OCI-LY7 (cell line): ENCODE measurements around the gene HPF1. TPM values are rescaled to one million over a fixed set of nuclear protein-coding genes. Genes with fewer than 3 reads are reported as not detected.

Source experiments
- BruUV-seq: library from RNA; stranded (reverse); fragments of 400-500 nt; replicated peaks from 2 replicates; lab custom pipeline; 2021; lab: Mats Ljungman, UMichigan
- CTCF ChIA-PET: fragments of 300-600 bp; sonication (Branson Sonifier 250); formaldehyde crosslinking; loops from one replicate; lab custom pipeline; 2022; ENCODE audit warnings: antibody characterized with exemption; ENCODE audit not compliant: unreplicated experiment; lab: Charles Lee
- POLR2A ChIA-PET: fragments of 300-600 bp; sonication (Branson Sonifier 250); formaldehyde crosslinking; loops from one replicate; lab custom pipeline; 2022; ENCODE audit warnings: antibody characterized with exemption; lab: Charles Lee
- DNase-seq: peaks from one replicate; pipeline ENCODE4 v3.0.0-alpha.2; 2015; ENCODE audit warnings: low spot score
- H2AFZ ChIP-seq: fragments of 200-600 bp; sonication (generic), shearing (Covaris generic); 2 replicates; pipeline ENCODE4 v1.6.1; 2014; ENCODE audit warnings: mild to moderate bottlenecking, antibody characterized with exemption, low read length, moderate library complexity
- H3K27ac ChIP-seq: fragments of 200-600 bp; sonication (generic); 2 replicates; pipeline ENCODE4 v1.5.1; 2014; ENCODE audit warnings: mixed run types, low read depth, mild to moderate bottlenecking, moderate library complexity, low read length, inconsistent platforms; ENCODE audit not compliant: poor library complexity, severe bottlenecking
- H3K36me3 ChIP-seq: fragments of 200-600 bp; sonication (generic); 2 replicates; pipeline ENCODE4 v1.6.1; 2014; ENCODE audit warnings: mild to moderate bottlenecking, antibody characterized with exemption, low read length, moderate library complexity, mixed read lengths; ENCODE audit not compliant: insufficient read depth
- H3K4me1 ChIP-seq: fragments of 200-600 bp; sonication (generic); 2 replicates; pipeline ENCODE4 v1.5.1; 2014; ENCODE audit warnings: mild to moderate bottlenecking, low read length; ENCODE audit not compliant: insufficient read depth, poor library complexity, severe bottlenecking
- H3K4me2 ChIP-seq: fragments of 200-600 bp; sonication (generic); 2 replicates; pipeline ENCODE4 v1.6.1; 2014; ENCODE audit warnings: mild to moderate bottlenecking, low read length
- H3K4me3 ChIP-seq: fragments of 200-600 bp; sonication (generic); 2 replicates; pipeline ENCODE4 v1.5.1; 2014; ENCODE audit warnings: mild to moderate bottlenecking, low read depth, low read length; ENCODE audit not compliant: poor library complexity, severe bottlenecking
- H3K79me2 ChIP-seq: fragments of 200-600 bp; sonication (generic); 2 replicates; pipeline ENCODE4 v1.6.1; 2016; ENCODE audit warnings: low read depth, mild to moderate bottlenecking, low read length, moderate library complexity, mixed read lengths; ENCODE audit not compliant: insufficient read depth
- H3K9me2 ChIP-seq: fragments of 200-600 bp; sonication (generic); 2 replicates; pipeline ENCODE4 v1.6.1; 2016; ENCODE audit warnings: mild to moderate bottlenecking, low read length, mixed read lengths; ENCODE audit not compliant: insufficient read depth
- H3K9me3 ChIP-seq: fragments of 200-600 bp; sonication (generic); 2 replicates; pipeline ENCODE4 v1.6.1; 2014; ENCODE audit warnings: mild to moderate bottlenecking, mixed run types, low read length, mixed read lengths
- H4K20me1 ChIP-seq: fragments of 200-600 bp; sonication (generic); 2 replicates; pipeline ENCODE4 v1.6.1; 2014; ENCODE audit warnings: mild to moderate bottlenecking, antibody characterized with exemption, low read length, moderate library complexity, mixed read lengths; ENCODE audit not compliant: insufficient read depth
- CTCF ChIP-seq: fragments of 200-600 bp; sonication (generic); conservative IDR thresholded peaks from 2 replicates; pipeline ENCODE4 v1.5.1; 2014; ENCODE audit warnings: mild to moderate bottlenecking, antibody characterized with exemption, low read length, moderate library complexity, mixed read lengths
- EZH2phosphoT487 ChIP-seq: fragments of 200-600 bp; sonication (generic); IDR thresholded peaks from 2 replicates; pipeline ENCODE4 v1.6.1; 2018; ENCODE audit warnings: low read depth, borderline replicate concordance, mild to moderate bottlenecking, mixed run types, antibody characterized with exemption, low read length, moderate library complexity, mixed read lengths
- intact Hi-C: fragments of 100-400 bp; cut with micrococcal nuclease; formaldehyde crosslinking; loops from one replicate; pipeline ENCODE4 v1.10.0; 2022; ENCODE audit not compliant: unreplicated experiment
- total RNA-seq, 2 experiments: library from RNA; depleted of rRNA in 1 of 2; stranded (reverse); fragments of >200 nt in 1 of 2; shearing (Covaris generic) in 1 of 2; gene quantifications; 2 replicates each; pipeline ENCODE4 v1.2.3, GENCODE V29; 2014 to 2022

Gene HPF1
- total RNA-seq, 2 experiments from 2014 or later: 11.8 to 29.5 TPM

GRCh38 chr4:169795585-169795984, 37.8 kb upstream of the HPF1 start:
- intact Hi-C loops: no loop called here
- Histone ChIP-seq H2AFZ (no peak overlapping the region), H4K20me1 (no peaks in the 10 kb centered on the region), H3K4me2 (no peak overlapping the region), H3K27ac (no peak overlapping the region), H3K9me3 (no peaks in the 10 kb centered on the region), H3K36me3 (no peaks in the 10 kb centered on the region), H3K4me1 (no peaks in the 10 kb centered on the region), H3K4me3 (no peak overlapping the region), H3K9me2 (no peaks in the 10 kb centered on the region), H3K79me2 (no peaks in the 10 kb centered on the region)
- ChIA-PET POLR2A (no interaction called here), CTCF (no interaction called here)
- BruUV-seq: no TSS peak
- TF ChIP-seq EZH2phosphoT487: no peak
- no peak for TF ChIP-seq CTCF
- no peak for DNase-seq

DNA sequence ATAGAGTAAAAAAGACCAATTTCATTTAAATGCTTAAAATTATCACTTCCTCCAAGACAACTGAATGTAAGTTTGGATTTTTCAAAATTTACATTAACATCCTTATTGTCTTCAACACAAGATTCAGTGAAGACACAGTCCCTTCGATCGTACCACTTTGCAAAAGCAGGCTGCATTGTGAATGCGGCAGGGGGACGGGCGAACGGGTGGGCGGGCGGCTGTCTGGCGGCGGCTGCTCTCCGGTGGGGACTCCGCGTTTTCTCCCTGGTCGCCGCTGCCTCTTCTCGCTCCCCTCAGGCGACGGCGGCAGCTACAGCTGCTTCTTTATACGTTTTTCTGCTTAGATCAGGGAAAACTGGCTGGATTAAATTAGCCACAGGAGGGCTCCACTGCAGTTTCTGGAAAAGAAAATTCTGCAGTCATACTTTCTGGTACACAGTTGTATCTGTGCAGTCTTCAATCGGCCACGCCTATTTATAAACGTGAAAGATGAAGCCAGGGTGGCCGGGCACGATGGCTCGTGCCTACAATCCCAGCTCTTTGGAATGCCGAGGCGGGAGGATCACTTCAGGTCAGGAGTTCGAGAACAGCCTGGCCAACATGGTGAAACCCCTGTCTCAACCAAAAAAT, 33.9 kb upstream of the HPF1 start:
- Histone ChIP-seq H3K27ac (no peak overlapping the region), H3K9me3 (no peaks in the 10 kb centered on the region), H4K20me1 (no peaks in the 10 kb centered on the region), H2AFZ (no peak overlapping the region), H3K36me3 (no peaks in the 10 kb centered on the region), H3K4me3 (no peak overlapping the region), H3K9me2 (no peaks in the 10 kb centered on the region), H3K79me2 (no peaks in the 10 kb centered on the region), H3K4me1 (no peaks in the 10 kb centered on the region), H3K4me2 (no peak overlapping the region)
- TF ChIP-seq EZH2phosphoT487: no peak
- peak; percentile 54 for TF ChIP-seq CTCF
- intact Hi-C loops: no loop called here
- no peak for DNase-seq
- ChIA-PET POLR2A (interaction anchor here (1.3 kb wide), 1 partner anchor 19 kb away, joined by 3 read pairs; no protein-coding TSS in a partner anchor), CTCF (no interaction called here)
- no TSS peak for BruUV-seq

DNA sequence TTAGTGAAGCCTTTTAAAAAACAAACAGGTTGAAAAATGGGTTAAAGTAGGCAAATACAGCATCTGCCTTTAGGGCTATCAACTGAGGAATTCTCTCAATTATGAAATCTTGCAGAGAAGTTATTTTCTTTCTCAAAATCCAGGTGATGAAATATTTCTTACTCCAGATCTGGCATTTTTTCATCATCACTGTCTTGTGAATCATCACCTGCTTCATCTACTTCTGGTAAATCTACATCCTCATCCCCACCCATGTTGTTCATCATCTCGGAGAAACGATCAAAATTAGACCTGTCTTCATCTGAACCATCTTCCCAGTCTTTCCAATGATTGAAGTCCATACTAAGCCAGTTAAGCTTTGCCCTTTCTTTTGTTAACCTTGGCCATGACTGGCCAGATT, 33.3 kb upstream of the HPF1 start:
- no peaks in the 10 kb centered on the region for H3K4me1 ChIP-seq
- DNase-seq: no peak
- CTCF ChIA-PET: no interaction called here
- no peaks in the 10 kb centered on the region for H4K20me1 ChIP-seq
- TF ChIP-seq CTCF (no peak), EZH2phosphoT487 (no peak)
- H3K4me3 ChIP-seq: no peak overlapping the region
- no peaks in the 10 kb centered on the region for H3K9me3 ChIP-seq
- H3K36me3 ChIP-seq: no peaks in the 10 kb centered on the region
- H3K27ac ChIP-seq: no peak overlapping the region
- no peak overlapping the region for H2AFZ ChIP-seq
- intact Hi-C loops: no loop called here
- H3K9me2 ChIP-seq: no peaks in the 10 kb centered on the region
- no peaks in the 10 kb centered on the region for H3K79me2 ChIP-seq
- BruUV-seq: no TSS peak
- H3K4me2 ChIP-seq: no peak overlapping the region
- POLR2A ChIA-PET: no interaction called here
